H1 (cell line): ENCODE results near the gene JUP. TPM values are rescaled to one million over a fixed set of nuclear protein-coding genes. Genes with fewer than 3 reads are reported as not detected.

Source experiments
- CTCF ChIA-PET: fragments of 300-600 bp; sonication (Branson Sonifier 250); formaldehyde crosslinking; loops from one replicate; lab custom pipeline; 2021; ENCODE audit not compliant: partially characterized antibody; lab: Charles Lee
- POLR2A ChIA-PET: fragments of 300-600 bp; sonication (Branson Sonifier 250); formaldehyde crosslinking; loops from one replicate; lab custom pipeline; 2021; ENCODE audit warnings: inconsistent platforms; ENCODE audit not compliant: partially characterized antibody; lab: Charles Lee
- DNase-seq, 2 experiments: peaks; one replicate each; pipeline versions ENCODE4 v3.0.0 to v3.0.0-alpha.2; 2010 to 2022; ENCODE audit warnings: low spot score in 2 of 2, low read depth in 1 of 2, mixed read lengths in 1 of 2
- FAIRE-seq: peaks from 2 replicates; lab custom pipeline; 2011; peaks lifted over from hg19 to GRCh38; lab: Jason Lieb, UNC
- H2AFZ ChIP-seq: 2 replicates; pipeline ENCODE4 v1.8.1; 2012; ENCODE audit warnings: low read length, inconsistent platforms
- H2AK5ac ChIP-seq: 2 replicates; pipeline ENCODE4 v1.6.1; 2013; ENCODE audit warnings: low read depth, low read length
- H2BK120ac ChIP-seq: replicated peaks from 2 replicates; pipeline ENCODE3; 2013; ENCODE audit warnings: low read depth, low read length, inconsistent platforms
- H2BK12ac ChIP-seq: 2 replicates; pipeline ENCODE4 v1.6.1; 2013; ENCODE audit warnings: low read depth, low read length
- H2BK15ac ChIP-seq: 2 replicates; pipeline ENCODE4 v1.6.1; 2013; ENCODE audit warnings: low read length
- H2BK20ac ChIP-seq: 2 replicates; pipeline ENCODE4 v1.6.1; 2013; ENCODE audit warnings: low read length
- H2BK5ac ChIP-seq: 2 replicates; pipeline ENCODE4 v1.6.1; 2013; ENCODE audit warnings: low read depth, low read length
- H3K14ac ChIP-seq: 2 replicates; pipeline ENCODE4 v1.6.1; 2013; ENCODE audit warnings: inconsistent platforms; ENCODE audit not compliant: insufficient read length
- H3K18ac ChIP-seq: 2 replicates; pipeline ENCODE4 v1.6.1; 2013; ENCODE audit warnings: low read length; ENCODE audit errors: extremely low read depth
- H3K23ac ChIP-seq: 2 replicates; pipeline ENCODE4 v1.6.1; 2013; ENCODE audit warnings: inconsistent platforms; ENCODE audit not compliant: insufficient read length
- H3K23me2 ChIP-seq: 2 replicates; pipeline ENCODE4 v1.6.1; 2013; ENCODE audit warnings: low read depth, low read length
- H3K27ac ChIP-seq: 2 replicates; pipeline ENCODE4 v1.6.1; 2011; ENCODE audit warnings: low read depth, low read length, inconsistent platforms
- H3K27me3 ChIP-seq, 4 experiments: replicated peaks in 1 of 4; 1 replicate in 1 of 4; 2 replicates in 3 of 4; pipeline versions ENCODE4 v1.6.1 to v1.8.1; 2011 to 2013; ENCODE audit warnings: low read length in 3 of 4, mild to moderate bottlenecking in 3 of 4, inconsistent platforms in 2 of 4, mixed read lengths in 2 of 4, moderate library complexity in 1 of 4; ENCODE audit not compliant: control insufficient read depth in 3 of 4, insufficient read depth in 3 of 4; ENCODE audit errors: extremely low read depth in 1 of 4
- H3K36me3 ChIP-seq, 4 experiments: 2 replicates each; pipeline versions ENCODE4 v1.6.1 to v1.8.1; 2011 to 2013; ENCODE audit warnings: mild to moderate bottlenecking in 4 of 4, low read length in 3 of 4, moderate library complexity in 2 of 4, control low read depth in 1 of 4, inconsistent platforms in 1 of 4; ENCODE audit not compliant: insufficient read depth in 4 of 4, control insufficient read depth in 2 of 4
- H3K4ac ChIP-seq: replicated peaks from 2 replicates; pipeline ENCODE3; 2013; ENCODE audit warnings: low read length, low read depth, mixed read lengths, inconsistent platforms; ENCODE audit not compliant: insufficient read length
- H3K4me1 ChIP-seq, 4 experiments: replicated peaks in 1 of 4; 1 replicate in 1 of 4; 2 replicates in 3 of 4; pipeline versions ENCODE4 v1.6.1 to v1.8.1; 2011 to 2013; ENCODE audit warnings: low read length in 3 of 4, inconsistent platforms in 2 of 4, mixed read lengths in 1 of 4; ENCODE audit not compliant: insufficient read depth in 4 of 4, control insufficient read depth in 3 of 4
- H3K4me2 ChIP-seq, 2 experiments: 2 replicates each; pipeline versions ENCODE4 v1.6.1 to v1.8.1; 2011 to 2013; ENCODE audit warnings: low read depth in 2 of 2, low read length in 2 of 2, control low read depth in 1 of 2, inconsistent platforms in 1 of 2, mild to moderate bottlenecking in 1 of 2; ENCODE audit not compliant: insufficient read depth in 1 of 2
- H3K4me3 ChIP-seq, 4 experiments: fragments of 200-600, 300-600 bp in 1 of 4; sonication (generic), shearing (Covaris generic), sonication (Bioruptor Twin) in 1 of 4; 2 replicates each; pipeline versions ENCODE4 v1.5.1 to v1.8.1; 2011 to 2016; ENCODE audit warnings: low read length in 4 of 4, low read depth in 3 of 4, control low read depth in 2 of 4, inconsistent platforms in 2 of 4, mild to moderate bottlenecking in 2 of 4, mixed read lengths in 1 of 4, moderate library complexity in 1 of 4; ENCODE audit not compliant: insufficient read depth in 2 of 4; ENCODE audit errors: extremely low read depth in 1 of 4
- H3K56ac ChIP-seq: replicated peaks from 2 replicates; pipeline ENCODE3; 2013; ENCODE audit warnings: low read depth, mild to moderate bottlenecking, mixed read lengths, low read length, inconsistent platforms; ENCODE audit not compliant: insufficient read length
- H3K79me1 ChIP-seq: 2 replicates; pipeline ENCODE4 v1.6.1; 2013; ENCODE audit warnings: low read depth, low read length, control low read depth
- H3K79me2 ChIP-seq, 2 experiments: 2 replicates each; pipeline versions ENCODE4 v1.6.1 to v1.8.1; 2012 to 2013; ENCODE audit warnings: low read length in 2 of 2, mild to moderate bottlenecking in 2 of 2, inconsistent platforms in 1 of 2; ENCODE audit not compliant: insufficient read depth in 2 of 2, control insufficient read depth in 1 of 2
- H3K9ac ChIP-seq, 4 experiments: replicated peaks in 1 of 4; 1 replicate in 1 of 4; 2 replicates in 3 of 4; pipeline versions ENCODE4 v1.6.1 to v1.8.1; 2011 to 2013; ENCODE audit warnings: low read depth in 3 of 4, low read length in 3 of 4, control low read depth in 2 of 4, mild to moderate bottlenecking in 2 of 4, moderate library complexity in 2 of 4, inconsistent platforms in 1 of 4; ENCODE audit errors: extremely low read depth in 1 of 4
- H3K9me3 ChIP-seq, 2 experiments: 2 replicates each; pipeline versions ENCODE4 v1.6.1 to v1.8.1; 2012 to 2013; ENCODE audit warnings: mild to moderate bottlenecking in 2 of 2, moderate library complexity in 2 of 2, control low read depth in 1 of 2, inconsistent platforms in 1 of 2, low read depth in 1 of 2, low read length in 1 of 2, mixed read lengths in 1 of 2; ENCODE audit not compliant: insufficient read depth in 2 of 2
- H4K20me1 ChIP-seq, 2 experiments: replicated peaks in 1 of 2; 2 replicates each; pipeline versions ENCODE3 to v1.8.1; 2011 to 2013; ENCODE audit warnings: inconsistent platforms in 2 of 2, low read length in 2 of 2, mild to moderate bottlenecking in 1 of 2; ENCODE audit not compliant: insufficient read depth in 2 of 2, control insufficient read depth in 1 of 2
- H4K5ac ChIP-seq: 2 replicates; pipeline ENCODE4 v1.6.1; 2013; ENCODE audit warnings: low read length, low read depth, mixed read lengths, inconsistent platforms; ENCODE audit not compliant: insufficient read length
- H4K8ac ChIP-seq: 2 replicates; pipeline ENCODE4 v1.8.0; 2013; ENCODE audit warnings: mild to moderate bottlenecking, moderate library complexity, low read length, inconsistent platforms; ENCODE audit not compliant: insufficient read depth; ENCODE audit errors: extremely low read depth
- H4K91ac ChIP-seq: replicated peaks from 2 replicates; pipeline ENCODE3; 2013; ENCODE audit warnings: low read length, mixed read lengths, inconsistent platforms; ENCODE audit not compliant: insufficient read length
- BCL11A ChIP-seq, 2 experiments: IDR thresholded peaks; one replicate each; pipeline ENCODE4 v1.6.1; 2011; ENCODE audit warnings: low read depth in 2 of 2, low read length in 2 of 2, mild to moderate bottlenecking in 2 of 2
- CBX8 ChIP-seq: fragments of 300-800, 300-1000 bp; sonication (generic); IDR thresholded peaks from 2 replicates; pipeline ENCODE4 v1.7.1; 2016; ENCODE audit warnings: low read depth, low read length, borderline replicate concordance
- FOSL1 ChIP-seq: IDR thresholded peaks from 2 replicates; pipeline ENCODE4 v1.6.1; 2011; ENCODE audit warnings: mild to moderate bottlenecking, low read depth, low read length, moderate library complexity; ENCODE audit not compliant: insufficient read depth
- HDAC2 ChIP-seq, 2 experiments: fragments of 300-600 bp in 1 of 2; sonication (generic) in 1 of 2; IDR thresholded peaks; 2 replicates each; pipeline ENCODE4 v1.6.1; 2011 to 2012; ENCODE audit warnings: low read depth in 2 of 2, low read length in 2 of 2, mild to moderate bottlenecking in 2 of 2, moderate library complexity in 2 of 2, borderline replicate concordance in 1 of 2, inconsistent platforms in 1 of 2
- JUN ChIP-seq: IDR thresholded peaks from 2 replicates; pipeline ENCODE4 v1.6.1; 2011; ENCODE audit warnings: low read depth, mild to moderate bottlenecking, improper control_type of control experiment, low read length
- JUND ChIP-seq: IDR thresholded peaks from 2 replicates; pipeline ENCODE4 v1.6.1; 2011; ENCODE audit warnings: mild to moderate bottlenecking, improper control_type of control experiment, low read length
- KDM1A ChIP-seq: fragments of 200-600, 300-600 bp; sonication (generic); IDR thresholded peaks from 2 replicates; pipeline ENCODE4 v1.7.1; 2016; ENCODE audit warnings: mild to moderate bottlenecking, low read length, borderline replicate concordance
- POU5F1 ChIP-seq: IDR thresholded peaks from 2 replicates; pipeline ENCODE4 v1.6.1; 2011; ENCODE audit warnings: low read depth, mild to moderate bottlenecking, low read length, moderate library complexity
- RFX5 ChIP-seq: IDR thresholded peaks from 2 replicates; pipeline ENCODE4 v1.6.1; 2011; ENCODE audit warnings: low read depth, low read length, improper control_type of control experiment, borderline replicate concordance
- SRF ChIP-seq: IDR thresholded peaks from 2 replicates; pipeline ENCODE4 v1.6.1; 2011; ENCODE audit warnings: mild to moderate bottlenecking, low read depth, low read length, moderate library complexity
- SUZ12 ChIP-seq: fragments of 200-600 bp; sonication (generic); IDR thresholded peaks from 2 replicates; pipeline ENCODE4 v1.6.1; 2012; ENCODE audit warnings: mild to moderate bottlenecking, inconsistent platforms, low read length, moderate library complexity, mixed read lengths
- TCF12 ChIP-seq: IDR thresholded peaks from 2 replicates; pipeline ENCODE4 v1.6.1; 2011; ENCODE audit warnings: low read depth, mild to moderate bottlenecking, low read length
- WGBS, 2 experiments: shearing (Covaris generic) in 1 of 2; methylation state at CpG; one replicate each; pipeline versions ENCODE4 v1.1.6 to v1.1.7; 2013 to 2015; ENCODE audit warnings: low lambda C conversion rate in 2 of 2, mixed read lengths in 2 of 2, inconsistent platforms in 1 of 2, low coverage in 1 of 2, missing lambda C conversion rate in 1 of 2; ENCODE audit not compliant: insufficient replicate concordance in 2 of 2, insufficient coverage in 1 of 2, insufficient read length in 1 of 2; ENCODE audit errors: extremely low coverage in 1 of 2, missing lambda C conversion rate in 1 of 2; 5-methylcytosine and 5-hydroxymethylcytosine counted together
- polyA plus RNA-seq, 7 experiments: library from polyadenylated mRNA; depleted of rRNA in 3 of 7; stranded (reverse) in 5 of 7; unstranded in 2 of 7; fragments of >200 nt in 5 of 7; fragments of 200-250 nt in 2 of 7; gene quantifications; 1 replicate in 5 of 7; 2 replicates in 1 of 7; 4 replicates in 1 of 7; pipeline versions ENCODE4 v1.2.1 to v1.2.3, GENCODE V29; 2011 to 2013; ENCODE audit warnings: missing spikeins in 2 of 7, mixed read lengths in 2 of 7
- total RNA-seq: library from RNA; stranded (reverse); fragmentation: NEBNext Ultra II Directional; extraction: Animal tissue kit (Norgen Biotek cat#: 25700); gene quantifications from 2 replicates; pipeline ENCODE4 v1.2.1, GENCODE V29; 2021
- TF ChIP-seq, protein P1 (sequence below): IDR thresholded peaks from 2 replicates; pipeline ENCODE4 v1.6.1; 2011; ENCODE audit warnings: low read depth, mild to moderate bottlenecking, low read length; ENCODE audit not compliant: insufficient read depth

Gene JUP
- total and polyA plus RNA-seq, 2 of the 8 experiments (the other 6 are each of a cell fraction or from before 2014, with no cell fraction given), result 62.8 to 102 TPM

- H3K56ac ChIP-seq, result no peak overlapping the region
- H3K27me3 ChIP-seq, result no peaks in the 10 kb centered on the region
- H3K79me1 ChIP-seq, result 0 out of 2 replicates have a peak, but pooled peaks cover 2% of the 10 kb centered on the region
- FAIRE-seq (no peak), DNase-seq (no peak)
- H3K36me3 ChIP-seq, result peaks cover 26 to 74% (median 56%) of the 10 kb centered on the region in 4 experiments; a peak in 7 of 8 replicates
- no peak overlapping the region for H3K14ac ChIP-seq
- H3K4me1 ChIP-seq, result no peaks in the 10 kb centered on the region
- no peak overlapping the region for H3K4me3 ChIP-seq
- no peak overlapping the region for H2BK120ac ChIP-seq
- no peaks in the 10 kb centered on the region for H3K9me3 ChIP-seq
- H3K4me2 ChIP-seq, result no peak overlapping the region
- no peak overlapping the region for H2AK5ac ChIP-seq
- no peak overlapping the region for H3K23ac ChIP-seq
- H2AFZ ChIP-seq, result no peak overlapping the region
- no peak overlapping the region for H2BK12ac ChIP-seq
- no peak overlapping the region for H4K91ac ChIP-seq
- no peak overlapping the region for H2BK20ac ChIP-seq
- no peak overlapping the region for H3K4ac ChIP-seq
- H4K20me1 ChIP-seq, result peaks cover 5 to 18% of the 10 kb centered on the region in 2 experiments
- ChIA-PET POLR2A (interaction anchor here (0.8 to 1.8 kb wide), 5 partner anchors 11 to 28 kb away, joined by 3 to 4 read pairs (median 4); partner anchors contain the start of gene HAP1), CTCF (interaction anchor here (0.8 to 3.6 kb wide), 7 partner anchors 10 to 184 kb away, joined by 3 to 25 read pairs (median 5); partner anchors contain the start of gene JUP)
- no peak overlapping the region for H3K18ac ChIP-seq
- 96% methylated on average over 8 of the region's 8 CpGs; no CpG with 5 or more reads in 1 of the 2 experiments for WGBS, 2 experiments
- no peak overlapping the region for H3K9ac ChIP-seq
- H2BK5ac ChIP-seq, result no peak overlapping the region
- H3K79me2 ChIP-seq, result no peaks in the 10 kb centered on the region
- H4K8ac ChIP-seq, result no peak overlapping the region
- no peak overlapping the region for H2BK15ac ChIP-seq
- H4K5ac ChIP-seq, result no peak overlapping the region
- H3K27ac ChIP-seq, result no peak overlapping the region; the same call in 1 of the 2 replicates
- H3K23me2 ChIP-seq, result no peaks in the 10 kb centered on the region; the same call in 1 of the 2 replicates
- TF ChIP-seq SUZ12 (no peak), JUND (no peak), FOSL1 (no peak), TCF12 (no peak), RFX5 (no peak), POU5F1 (no peak), CBX8 (no peak), BCL11A (IDR thresholded peaks at IDR 0.05; ENCODE audit: low read depth in 2 of 2, low read length in 2 of 2) (no peak), JUN (no peak), HDAC2 (IDR thresholded peaks at IDR 0.05; ENCODE audit: borderline replicate concordance in 1 of 2, low read depth in 2 of 2, low read length in 2 of 2) (no peak), KDM1A (no peak), SRF (no peak)
- TF ChIP-seq, protein P1, sequence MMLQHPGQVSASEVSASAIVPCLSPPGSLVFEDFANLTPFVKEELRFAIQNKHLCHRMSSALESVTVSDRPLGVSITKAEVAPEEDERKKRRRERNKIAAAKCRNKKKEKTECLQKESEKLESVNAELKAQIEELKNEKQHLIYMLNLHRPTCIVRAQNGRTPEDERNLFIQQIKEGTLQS, result no peak
These were observed 23.2 kb downstream of the JUP start for GRCh38 chr17:41763327-41763726.
